Right lung (tissue), 5 donors: ENCODE results near the gene RFC3. TPM values are rescaled to one million over a fixed set of nuclear protein-coding genes. Genes with fewer than 3 reads are reported as not detected.
"Not testable (repeated sequence)": the region's sequence is repeated elsewhere in the genome, so short reads cannot be mapped to it uniquely, and the experiment has no call there.

Experiments
- DNase-seq, 2 donors: peaks; one replicate each; pipeline ENCODE4 v3.0.0-alpha.2; 2013
- polyA plus RNA-seq, 5 donors: library from polyadenylated mRNA; unstranded; fragments of 120-200 nt; gene quantifications; one replicate each; pipeline versions ENCODE4 v1.2.1 to v1.2.3, GENCODE V29; 2013; ENCODE audit warnings: inconsistent platforms in 1 of 5, low replicate concordance in 1 of 5; ENCODE audit not compliant: insufficient read length in 5 of 5, insufficient read depth in 1 of 5

The RFC3 gene
- polyA plus RNA-seq, 5 donors = 17.2 to 35.4 (median 22.9) TPM

DNA sequence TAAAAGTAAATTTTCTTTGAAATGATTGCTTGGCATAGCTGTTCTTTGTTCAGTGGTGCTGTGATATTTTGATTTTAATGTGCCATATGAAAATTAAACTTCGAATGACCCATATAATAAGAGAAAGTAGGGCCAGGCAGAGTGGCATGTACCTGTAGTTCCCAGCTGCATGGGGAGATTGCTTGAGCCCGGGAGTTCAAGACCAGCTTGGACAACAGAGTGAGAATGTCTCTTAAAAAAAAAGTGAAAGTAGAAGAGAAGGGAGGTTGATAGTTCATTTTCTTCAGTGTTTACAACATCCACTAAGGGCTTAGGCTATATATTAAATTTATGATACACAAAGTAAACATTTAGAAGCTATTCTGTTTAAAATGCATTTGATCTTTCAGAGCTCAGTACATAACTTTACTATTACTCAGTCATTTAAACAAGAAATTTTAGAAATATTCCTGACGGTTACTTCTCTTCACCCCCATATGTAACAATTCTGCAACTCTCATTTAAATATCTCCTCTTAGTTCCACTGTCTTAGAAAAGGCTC is 17.2 kb upstream of the RFC3 start:
- peak in 1 of 2 donors; percentile 10 for DNase-seq

DNA sequence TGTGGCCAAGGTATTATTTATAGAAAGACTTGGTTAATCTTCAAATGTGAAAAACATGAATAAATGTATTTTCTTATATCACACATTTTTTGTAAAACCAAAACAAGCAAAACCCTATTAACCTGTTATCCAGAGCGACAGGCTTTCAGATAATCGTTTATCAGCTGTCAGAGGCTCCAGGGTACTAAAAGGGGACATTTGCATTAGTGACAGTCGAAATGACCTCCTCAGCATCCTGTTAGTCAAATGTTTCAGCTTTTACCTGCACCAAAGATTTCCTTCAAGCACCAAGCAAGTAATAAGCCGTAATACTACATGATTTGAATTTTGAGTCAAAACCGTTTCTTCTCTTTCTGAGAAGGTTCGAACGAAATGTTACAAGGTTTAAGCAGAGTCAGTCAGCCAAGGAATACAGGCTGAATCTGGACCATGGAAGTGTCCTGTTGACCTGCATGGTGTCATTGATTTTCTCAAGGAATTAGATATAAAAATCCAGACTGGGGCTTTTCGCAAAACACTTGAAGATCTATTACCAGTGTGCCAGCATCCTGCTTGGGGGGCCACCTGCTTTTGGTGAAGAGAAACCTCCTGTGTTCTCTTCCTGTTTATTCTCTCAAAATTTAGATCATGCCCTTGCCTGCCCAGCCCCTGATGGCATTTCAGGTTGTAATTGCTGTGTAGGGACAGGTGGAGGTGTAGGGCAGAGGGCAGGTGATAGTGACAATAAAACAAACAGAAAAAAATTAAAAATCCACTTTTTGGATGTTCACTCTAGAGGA is 11.3 kb upstream of the RFC3 start:
- DNase-seq = no peak

DNA sequence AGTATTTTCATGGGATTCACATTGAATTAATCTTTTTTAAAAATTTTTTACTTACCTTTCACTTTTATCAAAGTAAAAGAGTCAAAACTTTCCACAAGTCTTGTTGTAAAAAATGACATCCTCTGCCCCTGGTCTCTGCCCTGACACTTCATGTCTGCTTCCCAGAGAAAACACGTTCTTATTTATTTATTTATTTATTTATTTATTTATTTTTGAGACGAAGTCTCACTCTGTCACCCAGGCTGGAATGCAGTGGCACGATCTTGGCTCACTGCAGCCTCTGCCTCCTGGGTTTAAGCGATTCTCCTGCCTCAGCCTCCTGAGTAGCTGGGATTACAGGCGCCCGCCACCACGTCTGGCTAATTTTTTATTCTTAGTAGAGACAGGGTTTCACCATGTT is 5.1 kb upstream of the RFC3 start:
- not testable (repeated sequence) for DNase-seq

DNA sequence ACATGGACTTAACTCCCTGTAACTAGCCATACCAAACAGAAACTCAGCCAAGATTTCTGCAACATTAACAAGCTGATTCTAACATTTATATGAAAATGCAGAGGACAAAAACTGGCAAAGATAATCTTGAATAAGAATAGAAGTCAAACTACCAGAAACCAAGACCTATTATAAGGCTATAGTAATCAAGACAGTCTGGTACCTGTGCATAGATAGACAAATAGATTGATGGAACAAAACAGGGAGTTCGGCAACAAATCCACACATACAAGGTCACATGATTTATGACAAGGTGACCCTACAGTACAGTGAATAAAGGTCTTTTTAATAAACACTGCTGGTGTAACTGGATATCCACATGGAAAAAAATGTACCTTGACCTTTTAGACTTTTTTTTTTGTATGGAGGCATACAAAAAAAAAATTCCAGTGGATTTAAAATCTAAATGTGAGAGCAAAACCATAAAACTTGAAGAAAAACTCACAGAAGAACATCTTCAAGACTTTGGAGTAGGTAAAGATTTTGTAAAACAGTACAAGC is 2.9 kb upstream of the RFC3 start:
- DNase-seq = no peak

DNA sequence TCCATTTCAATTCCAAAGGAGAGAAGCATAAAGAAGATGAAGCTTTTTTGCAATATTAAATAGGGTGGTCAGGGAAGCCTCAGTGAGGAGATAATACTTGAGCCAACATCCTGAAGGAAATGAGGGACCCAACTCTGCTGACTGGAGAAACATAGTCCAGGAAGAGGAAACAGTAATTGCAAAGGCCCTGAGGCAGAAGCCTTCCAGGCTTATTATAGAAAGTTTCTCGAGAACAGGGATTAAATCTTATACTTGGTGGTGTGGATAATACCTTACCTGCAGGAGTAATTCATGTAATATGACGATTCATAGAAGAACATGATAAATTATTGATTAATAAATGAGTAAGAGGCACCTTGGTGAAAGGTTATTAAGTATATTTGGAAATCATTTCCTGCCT is 1.0 kb upstream of the RFC3 start:
- no peak for DNase-seq

DNA sequence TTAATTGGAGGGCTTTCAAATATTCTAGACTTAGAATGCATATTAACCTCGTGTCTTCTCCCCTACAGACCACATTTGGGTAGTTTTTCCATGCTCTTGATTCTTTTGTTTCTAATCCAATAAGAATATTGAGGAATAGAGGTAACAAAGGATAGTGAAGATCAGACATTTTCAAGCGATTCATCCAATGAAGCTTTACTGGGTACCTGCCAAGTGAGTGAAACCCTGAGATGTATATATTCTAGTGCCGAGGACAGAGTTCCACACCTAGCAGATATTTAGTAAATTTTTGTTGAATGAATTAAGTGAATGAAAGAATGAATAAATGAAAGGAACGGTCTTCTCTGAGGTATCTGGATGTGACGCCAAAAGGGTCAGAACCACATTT is 442 bp upstream of the RFC3 start:
- no peak for DNase-seq

DNA sequence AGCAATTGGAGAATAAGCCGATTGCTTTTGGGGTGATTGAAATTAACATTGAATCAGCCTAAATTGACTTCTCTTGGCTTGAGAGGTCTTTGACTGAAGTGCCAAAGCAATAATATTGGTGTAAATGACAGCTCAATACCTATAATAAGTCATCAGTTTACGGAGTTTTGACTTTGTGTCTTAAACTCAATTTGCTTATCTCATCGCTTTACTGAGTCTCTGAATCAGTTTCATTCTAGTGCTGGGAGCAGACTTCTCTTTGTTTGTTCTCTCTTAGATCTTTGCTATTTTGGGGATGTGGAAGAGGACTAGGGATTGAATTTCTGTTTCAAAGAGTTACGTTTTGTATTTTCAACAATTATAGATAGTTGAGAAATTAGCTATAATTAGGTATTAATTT is 7.1 kb downstream of the RFC3 start:
- DNase-seq = no peak

DNA sequence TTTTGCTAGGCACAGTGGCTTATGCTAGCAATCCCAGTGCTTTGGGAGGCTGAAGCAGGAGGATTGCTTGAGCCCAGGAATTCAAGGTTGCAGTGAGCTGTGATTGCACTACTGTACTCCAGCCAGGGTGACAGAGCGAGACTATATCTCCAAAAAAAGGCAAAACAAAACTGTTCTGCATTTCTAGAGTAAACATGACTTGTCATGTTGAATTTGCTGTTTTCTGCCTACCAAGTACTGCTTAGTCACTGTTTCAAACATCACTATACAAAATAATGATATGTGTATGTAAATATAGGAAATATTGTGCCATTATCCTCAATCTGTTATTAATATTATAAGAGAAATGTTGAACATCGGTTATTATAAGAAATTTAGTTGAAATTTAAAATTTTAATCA is 9.2 kb downstream of the RFC3 start:
- no peak for DNase-seq

DNA sequence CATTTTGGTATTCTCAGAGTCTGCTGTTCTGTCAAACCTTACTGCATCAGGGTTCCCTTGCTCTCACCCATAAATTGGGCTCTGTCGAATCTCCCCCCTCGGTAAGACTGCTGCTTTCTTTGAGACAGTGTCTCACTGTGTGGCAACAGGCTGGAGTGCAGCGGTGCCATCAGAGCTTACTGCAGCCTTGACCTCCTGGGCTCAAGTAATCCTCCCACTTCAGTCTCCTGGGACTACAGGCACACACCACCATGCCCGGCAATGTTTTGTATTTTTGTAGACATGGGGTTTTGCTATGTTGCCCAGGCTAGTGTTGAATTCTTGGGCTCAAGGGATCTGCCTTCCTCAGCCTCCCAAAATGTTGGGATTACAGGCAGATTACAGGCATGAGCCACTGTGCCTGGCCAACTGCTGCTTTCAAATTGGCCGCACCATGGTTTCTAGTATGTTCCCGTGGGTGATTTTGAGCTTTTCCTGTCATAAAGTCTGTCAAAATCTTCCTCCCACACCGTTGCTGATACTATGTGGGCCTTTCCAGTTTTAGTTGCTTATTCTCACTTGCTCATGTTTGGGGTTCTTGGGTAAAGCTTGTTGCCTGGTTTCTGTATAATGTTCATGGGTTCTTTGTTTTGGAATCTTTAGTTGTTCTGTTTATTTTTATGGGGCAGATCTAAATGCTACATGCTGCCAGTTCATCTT is 10.6 kb downstream of the RFC3 start:
- DNase-seq = no peak

DNA sequence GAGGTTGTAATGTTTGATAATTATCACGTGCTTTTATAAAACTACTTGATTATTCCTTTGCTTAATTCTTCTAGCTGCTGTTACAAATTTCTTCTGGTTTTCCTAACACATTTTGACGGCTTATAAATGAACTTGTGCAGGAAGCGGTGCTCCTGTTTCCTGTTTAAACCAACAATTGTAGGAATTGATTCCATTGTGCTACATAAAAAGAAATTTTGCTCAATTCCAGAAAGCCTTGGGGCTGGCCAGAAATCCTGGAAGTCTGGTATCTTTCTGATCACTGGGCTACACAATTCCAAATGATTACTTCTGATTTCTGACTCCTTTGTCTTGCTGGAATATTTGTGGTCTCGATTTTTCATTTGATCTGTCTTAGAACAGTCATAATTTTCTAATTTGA is 14.9 kb downstream of the RFC3 start:
- no peak for DNase-seq

DNA sequence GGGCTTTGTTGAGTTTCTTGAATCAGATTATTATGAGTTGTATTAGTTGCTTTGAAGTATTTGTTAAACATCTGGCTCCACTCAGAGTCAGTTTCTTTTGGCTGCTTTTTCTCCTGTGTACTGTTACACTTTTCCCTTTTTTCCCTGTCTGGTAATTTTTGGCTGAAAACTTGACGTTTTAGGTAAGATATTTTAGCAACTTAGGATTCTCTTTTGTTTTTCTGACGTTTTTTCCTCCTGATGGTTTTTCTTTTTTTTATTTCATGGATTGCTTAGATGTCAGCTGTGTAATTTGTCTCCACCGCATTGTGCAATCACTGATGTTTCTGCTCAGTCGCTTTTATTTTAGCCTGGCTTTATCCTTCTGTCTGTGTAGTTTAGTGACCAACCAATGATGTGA is 20.7 kb downstream of the RFC3 start:
- peak; percentile 56 to 66 for DNase-seq

DNA sequence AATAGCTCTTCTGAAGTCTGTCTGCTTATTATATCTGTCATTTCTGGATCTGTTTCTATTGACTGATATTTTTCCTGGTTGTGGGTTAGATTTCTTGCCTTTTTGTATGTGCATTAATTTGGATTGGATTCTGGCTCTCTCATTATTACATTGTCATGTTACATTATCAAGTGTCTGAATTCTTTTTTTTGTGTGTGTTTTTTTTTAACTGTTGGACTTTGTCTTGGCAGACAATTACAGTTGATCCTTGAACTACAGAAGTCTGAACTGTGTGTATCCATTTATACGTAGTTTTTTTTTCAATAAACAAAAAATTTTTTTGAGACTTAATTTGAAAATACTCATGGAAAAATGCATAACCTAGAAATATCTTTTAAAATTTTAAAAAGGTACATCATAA is 22.5 kb downstream of the RFC3 start:
- no peak for DNase-seq

DNA sequence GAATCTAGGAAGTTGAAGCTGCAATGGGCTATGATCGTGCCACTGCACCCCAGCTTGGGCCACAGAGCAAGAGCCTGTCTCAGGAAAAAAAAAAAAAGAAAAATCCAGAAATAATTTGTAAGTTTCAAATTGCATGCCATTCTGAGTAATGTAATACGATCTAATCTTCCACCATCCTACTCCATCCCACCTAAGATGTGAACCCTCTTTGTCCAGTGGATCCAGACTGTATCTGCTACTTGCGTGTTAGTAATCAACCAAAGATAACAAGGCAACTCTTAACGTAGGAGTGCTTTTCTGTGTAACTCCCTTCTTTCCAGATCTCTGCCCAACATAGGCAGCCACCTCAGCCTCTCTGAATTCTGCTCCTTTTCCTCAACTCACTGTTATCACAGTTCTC is 24.3 kb downstream of the RFC3 start:
- no peak for DNase-seq

DNA sequence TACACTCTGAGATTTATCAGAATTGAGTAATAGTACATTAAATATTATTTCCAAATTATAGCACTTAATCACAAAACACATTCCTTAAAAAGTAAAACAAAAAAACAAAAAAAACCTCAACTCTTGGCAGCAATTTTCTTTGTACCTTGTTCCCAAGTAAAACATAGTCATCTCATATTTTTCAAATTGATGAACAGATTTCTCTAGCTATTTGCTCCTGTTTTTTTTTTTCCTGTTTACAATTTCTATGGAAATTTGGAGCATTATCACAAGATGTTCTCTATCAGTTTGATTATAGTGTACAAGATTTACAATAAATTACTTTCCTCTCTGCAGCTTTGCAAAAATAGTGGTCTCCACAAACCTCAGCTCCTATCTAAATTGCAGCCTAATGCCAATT is 25.0 kb downstream of the RFC3 start:
- DNase-seq = peak; percentile 13 to 17

DNA sequence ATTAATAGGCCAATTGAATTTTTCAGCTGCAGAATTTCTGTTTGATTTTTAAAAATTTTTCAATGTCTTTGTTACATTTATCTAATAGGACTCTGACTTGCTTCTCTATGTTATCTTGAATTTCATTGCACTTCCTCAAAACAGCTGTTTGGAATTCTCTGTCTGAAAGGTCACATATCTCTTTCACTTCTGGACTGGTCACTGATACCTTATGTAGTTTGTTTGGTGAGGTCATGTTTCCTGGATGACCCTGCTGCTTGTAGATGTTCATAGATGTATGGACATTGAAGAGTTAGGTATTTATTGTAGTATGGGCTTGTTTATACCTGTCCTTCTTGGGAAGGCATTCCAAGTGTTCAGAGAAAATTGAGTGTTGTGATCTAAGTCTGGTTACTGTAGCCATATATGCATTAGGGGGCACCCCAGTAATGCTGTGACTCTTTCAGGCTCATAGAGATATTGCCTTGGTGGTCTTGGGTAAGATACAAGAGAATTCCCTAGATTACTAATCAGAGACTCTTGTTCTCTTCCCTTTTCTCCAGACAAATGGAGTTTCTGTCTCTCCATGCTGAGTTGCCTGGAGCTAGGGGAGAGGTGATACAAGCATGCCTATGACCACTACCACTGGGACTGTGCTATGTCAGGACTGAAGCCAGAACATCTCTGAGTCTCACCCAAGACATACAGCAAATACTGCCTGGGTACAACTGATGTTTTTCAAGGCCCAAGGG is 27.8 kb downstream of the RFC3 start:
- DNase-seq = no peak

DNA sequence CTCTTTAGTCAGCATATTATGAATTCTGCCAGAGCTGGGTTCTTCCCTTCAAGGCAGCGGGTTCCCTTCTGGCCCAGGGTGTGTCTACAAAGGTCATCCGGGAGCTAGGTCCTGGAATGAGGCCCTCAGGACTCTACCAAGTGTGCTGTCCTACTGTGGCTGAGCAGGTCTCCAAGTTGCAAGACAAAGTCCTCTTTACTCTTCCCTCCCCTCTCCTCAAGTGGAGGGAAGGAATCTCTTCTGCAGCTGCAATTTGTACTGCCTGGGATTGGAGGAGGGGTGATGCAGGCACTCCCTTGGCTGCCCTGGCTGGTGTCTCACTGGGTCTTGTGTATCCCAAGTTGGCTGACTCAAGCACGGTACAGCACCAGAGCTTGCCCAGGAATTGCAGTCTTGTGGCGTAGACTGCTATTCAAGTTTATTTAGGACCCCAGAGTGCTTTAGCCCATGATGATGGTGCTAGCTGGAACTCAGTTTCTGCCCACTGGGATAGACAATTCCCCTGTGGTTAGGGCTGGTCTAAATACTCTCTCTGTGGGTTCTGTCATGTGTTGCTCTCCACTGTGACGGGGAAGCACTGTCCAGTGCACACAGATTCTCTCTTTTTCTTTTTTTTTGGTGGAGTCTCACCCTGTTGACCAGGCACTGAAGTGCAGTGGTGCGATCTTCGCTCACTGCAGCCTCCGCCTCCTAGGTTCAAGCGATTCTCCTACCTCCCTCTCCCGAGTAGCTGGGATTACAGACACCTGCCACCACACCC is 28.5 kb downstream of the RFC3 start:
- no peak for DNase-seq

DNA sequence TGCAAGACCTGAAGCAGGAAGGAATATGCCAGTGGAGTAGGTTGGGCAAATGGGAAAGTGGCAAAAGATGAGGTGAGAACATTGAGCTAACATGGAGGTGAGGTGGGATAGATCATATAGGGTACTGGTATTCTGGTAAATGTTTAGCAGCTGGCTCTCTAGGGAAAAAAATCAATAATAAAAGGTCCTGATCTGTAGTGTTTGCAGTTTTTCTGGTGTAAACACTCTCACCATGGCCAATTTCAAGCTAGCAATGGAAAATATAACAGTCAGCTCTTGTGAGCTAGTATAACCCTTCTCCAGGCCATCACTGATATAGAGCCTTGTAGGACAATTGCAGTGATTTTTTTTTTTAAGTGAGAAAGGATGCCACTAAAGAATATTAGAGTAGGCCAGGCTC is 31.3 kb downstream of the RFC3 start:
- no peak for DNase-seq

DNA sequence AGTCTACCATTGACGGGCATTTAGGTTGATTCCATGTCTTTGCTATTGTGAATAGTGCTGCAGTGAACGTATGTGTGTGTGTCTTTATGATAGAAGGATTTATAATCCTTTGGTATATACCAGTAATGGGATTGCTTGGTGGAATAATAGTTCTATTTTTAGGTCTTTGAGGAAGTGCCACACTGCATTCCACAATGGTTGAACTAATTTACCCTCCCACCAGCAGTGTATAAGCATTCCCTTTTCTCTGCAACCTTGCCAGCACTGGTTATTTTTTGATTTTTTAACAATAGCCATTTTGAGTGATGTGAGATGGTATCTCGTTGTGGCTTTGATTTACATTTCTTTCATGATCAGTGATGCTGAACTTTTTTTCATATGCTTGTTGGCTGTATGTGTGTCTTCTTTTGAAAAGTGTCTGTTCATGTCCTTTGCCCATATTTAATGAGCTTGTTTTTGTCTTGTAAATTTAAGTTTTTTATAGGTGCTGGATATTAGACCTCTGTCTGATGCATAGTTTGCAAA is 37.5 kb downstream of the RFC3 start:
- DNase-seq = no peak

DNA sequence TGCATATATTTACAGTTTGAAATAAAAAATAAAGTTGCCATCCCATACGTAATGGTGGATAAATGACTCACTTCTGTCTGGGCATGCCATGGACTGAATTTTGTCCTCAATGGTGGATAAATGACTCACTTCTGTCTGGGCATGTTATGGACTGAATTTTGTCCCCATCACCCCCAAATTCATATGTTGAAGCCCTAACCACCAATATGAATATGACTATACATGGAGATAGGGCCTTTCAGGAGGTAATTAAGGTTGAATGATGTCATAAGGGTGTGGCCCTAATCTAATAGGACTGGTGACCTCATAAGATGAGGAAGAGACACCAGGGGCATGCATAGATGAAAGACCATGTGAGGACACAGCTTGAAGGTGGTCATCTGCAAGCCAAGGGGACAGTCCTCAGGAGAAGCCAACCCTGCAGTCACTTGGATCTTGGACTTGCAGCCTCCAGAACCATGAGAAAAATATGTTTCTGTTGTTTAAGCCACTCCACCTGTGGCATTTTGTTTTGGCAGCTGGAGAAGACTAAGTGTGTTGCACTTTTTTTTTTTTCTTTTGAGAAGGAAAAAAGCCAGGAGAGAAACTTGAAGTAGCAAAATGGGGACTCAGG is 41.8 kb downstream of the RFC3 start:
- DNase-seq = no peak

DNA sequence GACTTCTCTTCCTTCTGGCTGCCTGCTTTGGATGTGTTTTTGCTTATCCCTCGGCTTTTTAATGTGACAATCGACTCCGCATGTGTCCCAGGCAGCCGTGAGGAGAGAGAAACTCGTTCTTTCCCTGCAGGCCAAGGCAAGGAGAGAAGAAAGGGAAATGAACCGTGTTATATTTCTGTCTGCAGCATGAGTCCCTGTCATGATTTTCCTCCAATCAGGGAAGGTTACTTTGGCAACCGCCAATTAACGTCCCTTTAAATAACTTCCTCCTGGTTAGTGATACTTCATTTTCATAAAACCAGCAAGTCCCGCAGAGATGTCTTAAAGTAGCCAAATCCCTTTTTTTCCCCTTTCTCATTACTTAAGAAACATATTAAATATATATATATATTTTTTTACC is 42.6 kb downstream of the RFC3 start:
- DNase-seq = no peak

DNA sequence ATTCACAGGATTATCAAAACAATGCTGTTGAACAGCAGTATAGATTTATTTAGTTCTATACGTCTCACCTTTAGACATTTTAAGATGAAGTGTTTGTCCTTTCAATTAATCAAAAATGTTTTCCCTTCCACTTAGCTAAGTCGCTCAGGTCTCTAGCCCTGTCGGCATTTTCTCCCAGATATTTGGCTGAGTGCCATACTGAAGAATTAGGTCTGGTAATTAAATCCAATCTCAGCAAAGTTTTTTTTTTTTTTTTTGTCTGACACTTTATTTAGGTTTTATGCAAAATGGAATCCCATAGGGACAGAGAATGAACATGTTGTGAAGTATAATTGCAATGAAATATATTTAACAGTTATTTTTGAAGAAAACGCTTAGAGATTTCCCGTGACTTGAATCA is 44.1 kb downstream of the RFC3 start:
- no peak for DNase-seq
